Right ventricle myocardium inferior (tissue), 1 donor: ENCODE results near the gene LARGE1. TPM values are rescaled to one million over a fixed set of nuclear protein-coding genes. Genes with fewer than 3 reads are reported as not detected.

ENCODE experiments used
- ATAC-seq: fragments of 200-7000 bp; cut with Tn5 transposase; one replicate; pipeline ENCODE4 v1.9.1; 2020; ENCODE audit warnings: mild to moderate bottlenecking, moderate library complexity
- DNase-seq: peaks from one replicate; pipeline ENCODE4 v3.0.0; 2021; ENCODE audit errors: missing footprints
- intact Hi-C: fragments of 100-400 bp; cut with DNase I; formaldehyde crosslinking; loops from one replicate; pipeline ENCODE4 v1.11.0; 2022
- total RNA-seq: library from RNA; stranded (reverse); fragmentation: NEBNext Ultra II Directional; extraction: Animal tissue kit (Norgen Biotek cat#: 25700); gene quantifications from one replicate; pipeline ENCODE4 v1.2.1, GENCODE V29; 2021
- donor health status: DM: no; HTN: yes; CAD: no; lungs with severe emphysema.

Gene LARGE1
- total RNA-seq, 1 donor from 2014 or later: 152 TPM

GRCh38 chr22:33726294-33726734, 194.0 kb downstream of the LARGE1 start:
- peak; percentile 68 for ATAC-seq
- no peak for DNase-seq
- intact Hi-C loops: loop anchor here (5.0 kb wide), 2 partner anchors 56 to 119 kb away; no protein-coding TSS in a partner anchor

GRCh38 chr22:33723915-33724314, 196.4 kb downstream of the LARGE1 start:
- DNase-seq (no peak), ATAC-seq (peak; percentile 38)
- intact Hi-C loops: no loop called here

GRCh38 chr22:33722816-33723215, 197.5 kb downstream of the LARGE1 start:
- DNase-seq (no peak), ATAC-seq (no peak)
- intact Hi-C loops: no loop called here

- ATAC-seq (no peak), DNase-seq (no peak)
- intact Hi-C loops: no loop called here
Observed at GRCh38 chr22:33720166-33720878, 200.0 kb downstream of the LARGE1 start.

- no peak for DNase-seq
Observed at GRCh38 chr22:33717694-33718396, 202.4 kb downstream of the LARGE1 start.

GRCh38 chr22:33715237-33715985, 204.9 kb downstream of the LARGE1 start:
- DNase-seq (no peak), ATAC-seq (no peak)
- intact Hi-C loops: no loop called here

More at GRCh38 chr22:33717694-33718396, 202.4 kb downstream of the LARGE1 start:
- intact Hi-C loops: no loop called here
- ATAC-seq: peak; percentile 81

GRCh38 chr22:33710326-33710725, 209.9 kb downstream of the LARGE1 start:
- intact Hi-C loops: no loop called here
- no peak for ATAC-seq
- no peak for DNase-seq

GRCh38 chr22:33707581-33707980, 212.7 kb downstream of the LARGE1 start:
- intact Hi-C loops: no loop called here
- DNase-seq (no peak), ATAC-seq (no peak)

GRCh38 chr22:33706100-33706499, 214.2 kb downstream of the LARGE1 start:
- intact Hi-C loops: no loop called here
- ATAC-seq: no peak
- no peak for DNase-seq

GRCh38 chr22:33699176-33699575, 221.1 kb downstream of the LARGE1 start:
- ATAC-seq (no peak), DNase-seq (no peak)
- intact Hi-C loops: no loop called here

GRCh38 chr22:33697640-33698039, 222.6 kb downstream of the LARGE1 start:
- intact Hi-C loops: no loop called here
- ATAC-seq (no peak), DNase-seq (no peak)

- no peak for DNase-seq
- no peak for ATAC-seq
- intact Hi-C loops: no loop called here
Observed at GRCh38 chr22:33691057-33691630, 229.1 kb downstream of the LARGE1 start.

GRCh38 chr22:33688903-33689302, 231.4 kb downstream of the LARGE1 start:
- intact Hi-C loops: no loop called here
- ATAC-seq: no peak
- no peak for DNase-seq

GRCh38 chr22:33687464-33687863, 232.8 kb downstream of the LARGE1 start:
- ATAC-seq (no peak), DNase-seq (no peak)
- intact Hi-C loops: no loop called here

GRCh38 chr22:33684087-33684486, 236.2 kb downstream of the LARGE1 start:
- intact Hi-C loops: no loop called here
- DNase-seq (no peak), ATAC-seq (peak; percentile 53)

- intact Hi-C loops: no loop called here
Observed at GRCh38 chr22:33682927-33683326, 237.3 kb downstream of the LARGE1 start.

GRCh38 chr22:33680632-33681031, 239.6 kb downstream of the LARGE1 start:
- intact Hi-C loops: no loop called here
- ATAC-seq (no peak), DNase-seq (no peak)

More at GRCh38 chr22:33682927-33683326, 237.3 kb downstream of the LARGE1 start:
- ATAC-seq (no peak), DNase-seq (no peak)

GRCh38 chr22:33678523-33678922, 241.8 kb downstream of the LARGE1 start:
- no peak for ATAC-seq

GRCh38 chr22:33677536-33677935, 242.7 kb downstream of the LARGE1 start:
- no peak for DNase-seq
- ATAC-seq: peak; percentile 42
- intact Hi-C loops: no loop called here

More at GRCh38 chr22:33678523-33678922, 241.8 kb downstream of the LARGE1 start:
- intact Hi-C loops: no loop called here
- no peak for DNase-seq
